GM23248 (cell line): ENCODE results near the gene MDM4.

Source experiments
- EZH2 ChIP-seq: fragments of 200-600 bp; sonication (generic); IDR thresholded peaks from 2 replicates; pipeline ENCODE4 v1.6.1; 2018; ENCODE audit warnings: antibody characterized with exemption, mild to moderate bottlenecking; ENCODE audit not compliant: insufficient read depth, poor library complexity, severe bottlenecking
- EZH2phosphoT487 ChIP-seq: fragments of 200-600 bp; sonication (generic); IDR thresholded peaks from 2 replicates; pipeline ENCODE4 v1.6.1; 2018; ENCODE audit warnings: antibody characterized with exemption, moderate library complexity, mild to moderate bottlenecking, low read depth; ENCODE audit not compliant: insufficient read depth

- TF ChIP-seq EZH2 (no peak), EZH2phosphoT487 (no peak)
These were observed 12.5 kb downstream of the MDM4 start for GRCh38 chr1:204528677-204529076.
